GM12878 (cell line): ENCODE data around the gene GNAI2.

Experiments
- ESRRA ChIP-seq: IDR thresholded peaks from 2 replicates; pipeline ENCODE4 v1.6.1; 2012; ENCODE audit warnings: mild to moderate bottlenecking, low read length, improper control_type of control experiment
- WRNIP1 ChIP-seq: IDR thresholded peaks from 2 replicates; pipeline ENCODE4 v1.6.1; 2011; ENCODE audit warnings: low read depth, low read length, improper control_type of control experiment, borderline replicate concordance

GRCh38 chr3:50218448-50218847, 17.6 kb upstream of the GNAI2 start:
- TF ChIP-seq WRNIP1: no peak
- TF ChIP-seq ESRRA: no peak
